ENCODE measurements around the gene UPF1. TPM values are rescaled to one million over a fixed set of nuclear protein-coding genes. Genes with fewer than 3 reads are reported as not detected.
"Not testable (repeated sequence)": the region's sequence is repeated elsewhere in the genome, so short reads cannot be mapped to it uniquely, and the experiment has no call there.

The UPF1 gene
- polyA plus RNA-seq, 10 donors = 27.4 to 43.7 (median 35.2) TPM

GRCh38 chr19:18798384-18799352, 33.1 kb upstream of the UPF1 start:
- DNase-seq = no peak

GRCh38 chr19:18799389-18799970, 32.3 kb upstream of the UPF1 start:
- DNase-seq = no peak

- DNase-seq = no peak
Observed at GRCh38 chr19:18800079-18800478, 31.7 kb upstream of the UPF1 start.

- no peak for DNase-seq
Observed at GRCh38 chr19:18800636-18801035, 31.1 kb upstream of the UPF1 start.

- DNase-seq = no peak
Observed at GRCh38 chr19:18802354-18802753, 29.4 kb upstream of the UPF1 start.

- no peak for DNase-seq
Observed at GRCh38 chr19:18803550-18804138, 28.1 kb upstream of the UPF1 start.

GRCh38 chr19:18804139-18804601, 27.6 kb upstream of the UPF1 start:
- no peak for DNase-seq

- DNase-seq = no peak
Observed at GRCh38 chr19:18804643-18805042, 27.1 kb upstream of the UPF1 start.

- DNase-seq = peak in 2 of 3 donors; percentile 70 to 84
Observed at GRCh38 chr19:18807861-18808331, 23.9 kb upstream of the UPF1 start.

GRCh38 chr19:18809149-18809868, 22.4 kb upstream of the UPF1 start:
- DNase-seq = peak in 2 of 3 donors; percentile 51 to 71

- DNase-seq = not testable (repeated sequence)
Observed at GRCh38 chr19:18811638-18812037, 20.1 kb upstream of the UPF1 start.

GRCh38 chr19:18814063-18814462, 17.7 kb upstream of the UPF1 start:
- peak in 2 of 3 donors; percentile 66 to 78 for DNase-seq

- DNase-seq = no peak
Observed at GRCh38 chr19:18815673-18816072, 16.1 kb upstream of the UPF1 start.

- DNase-seq = not testable (repeated sequence)
Observed at GRCh38 chr19:18816645-18817044, 15.1 kb upstream of the UPF1 start.

- no peak for DNase-seq
Observed at GRCh38 chr19:18817574-18817973, 14.2 kb upstream of the UPF1 start.

- DNase-seq = no peak
Observed at GRCh38 chr19:18828786-18829185, 3.0 kb upstream of the UPF1 start.

GRCh38 chr19:18830488-18830887, 1.3 kb upstream of the UPF1 start:
- no peak for DNase-seq

GRCh38 chr19:18832306-18833140, 764 bp downstream of the UPF1 start:
- DNase-seq = peak in 1 of 3 donors; percentile 58

- peak in 1 of 3 donors; percentile 34 for DNase-seq
Observed at GRCh38 chr19:18833141-18833476, 1.4 kb downstream of the UPF1 start.

GRCh38 chr19:18833849-18834643, 2.3 kb downstream of the UPF1 start:
- no peak for DNase-seq
